ENCODE measurements around the gene SCARB1.
A peak's percentile ranks its signal among the peaks of the same experiment; 100 is the strongest.

Gene SCARB1

DNA sequence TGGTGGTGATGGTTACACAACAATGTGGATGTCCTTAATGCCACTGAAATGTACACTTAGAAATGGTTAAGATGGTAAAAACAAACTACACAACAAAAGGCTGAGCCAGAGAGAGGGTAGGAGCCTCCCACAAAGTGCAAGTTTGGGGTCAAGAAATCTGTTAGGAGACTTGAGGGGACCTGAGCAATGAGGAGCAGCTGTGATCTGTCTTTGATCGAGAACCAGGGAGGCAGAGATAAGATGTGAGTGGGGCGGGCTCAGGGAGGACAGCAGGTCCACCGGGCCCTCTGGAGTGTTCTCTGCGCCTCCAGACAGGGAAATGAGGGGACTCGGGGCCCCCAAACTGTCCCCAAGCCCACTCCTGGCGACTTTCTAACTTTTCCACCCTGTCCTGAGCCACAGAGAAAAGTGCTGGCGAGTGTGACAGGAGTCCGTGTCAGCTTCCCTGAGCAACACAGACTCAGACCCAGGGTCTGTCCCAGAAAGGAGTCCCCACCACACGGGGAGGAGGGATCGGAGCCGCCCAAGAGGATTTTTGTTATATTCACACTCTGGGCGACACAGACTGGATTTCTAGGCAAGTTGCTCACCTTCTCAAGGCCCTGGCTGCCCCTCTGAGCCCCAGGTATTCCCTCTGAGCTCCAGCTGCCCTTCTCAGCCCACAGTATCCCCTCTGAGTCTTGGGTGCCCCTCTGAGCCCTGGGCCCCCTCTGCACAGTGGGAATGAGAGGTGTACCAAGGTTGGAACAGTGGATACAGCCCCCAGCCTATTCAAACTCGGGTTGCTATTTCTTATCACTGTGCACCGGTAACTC, 11.5 kb upstream of the SCARB1 start:
- H3K4me1 ChIP-seq (ENCODE audit: insufficient read depth, low read length): 0 out of 2 replicates have a peak, but pooled peaks cover 10% of the 10 kb centered on the region
- H3K9me3 ChIP-seq (ENCODE audit: control insufficient read depth, insufficient read depth, low read length): no peaks in the 10 kb centered on the region
- no peak overlapping the region for H3K9ac ChIP-seq (ENCODE audit: low read depth, low read length)
- H3K36me3 ChIP-seq (ENCODE audit: insufficient read depth, low read length): no peaks in the 10 kb centered on the region

DNA sequence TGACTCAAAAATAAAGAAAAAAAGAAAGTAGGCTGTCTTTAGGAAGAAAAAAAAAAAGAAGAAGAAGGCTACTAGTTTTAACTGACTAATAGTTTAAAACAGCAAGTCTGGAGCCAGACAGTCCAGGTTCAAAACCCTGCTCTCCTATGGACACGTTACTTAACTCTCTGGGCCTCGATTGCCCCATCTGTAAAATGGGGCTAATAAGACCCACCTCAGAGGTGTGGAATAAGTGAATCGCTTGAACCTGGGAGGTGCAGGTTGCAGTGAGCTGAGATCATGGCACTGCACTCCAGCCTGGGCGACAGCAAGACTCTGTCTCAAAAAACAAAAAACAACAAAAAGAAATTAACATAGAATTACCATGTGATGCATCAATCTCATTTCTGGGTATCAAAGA, 10.5 kb upstream of the SCARB1 start:
- Histone ChIP-seq H3K9me3 (ENCODE audit: control insufficient read depth, insufficient read depth, low read length) (no peaks in the 10 kb centered on the region), H3K9ac (ENCODE audit: low read depth, low read length) (no peak overlapping the region), H3K36me3 (ENCODE audit: insufficient read depth, low read length) (no peaks in the 10 kb centered on the region), H3K4me1 (ENCODE audit: insufficient read depth, low read length) (peaks cover 14% of the 10 kb centered on the region; the same call in 1 of the 2 replicates)

DNA sequence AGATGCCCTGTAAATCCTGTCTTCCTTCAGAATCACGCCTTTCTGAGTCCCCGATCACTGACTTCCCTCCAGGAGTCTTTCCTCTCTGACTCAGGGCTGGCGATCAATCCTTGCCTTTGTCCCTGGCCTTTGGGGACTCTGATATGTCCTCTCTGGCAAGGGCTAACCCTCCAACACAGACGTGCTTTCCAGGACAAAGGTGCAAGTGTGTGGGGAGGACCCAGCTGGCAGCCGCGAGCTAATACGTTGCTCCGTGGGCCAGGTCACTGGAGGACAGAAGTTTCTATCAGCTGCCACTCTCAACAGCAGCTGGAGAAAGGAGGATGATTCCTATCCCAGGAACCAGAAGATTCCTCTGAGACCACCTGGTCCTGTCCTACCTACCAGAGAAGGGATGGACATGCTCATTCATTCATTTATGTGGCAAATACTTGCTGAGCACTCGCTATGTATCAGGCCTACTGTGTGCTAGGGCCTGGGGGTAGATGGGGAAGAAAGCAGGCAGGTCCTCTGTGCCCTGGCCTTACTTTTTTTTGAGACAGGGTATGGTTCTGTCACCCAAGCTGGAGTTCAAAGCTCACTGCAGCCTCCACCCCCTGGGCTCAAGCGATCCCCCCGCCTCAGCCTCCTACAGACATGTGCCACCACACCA, 8.5 kb upstream of the SCARB1 start:
- H3K4me1 ChIP-seq (ENCODE audit: insufficient read depth, low read length): peaks cover 19% of the 10 kb centered on the region; the same call in 1 of the 2 replicates
- H3K9me3 ChIP-seq (ENCODE audit: control insufficient read depth, insufficient read depth, low read length): no peaks in the 10 kb centered on the region
- no peak overlapping the region for H3K9ac ChIP-seq (ENCODE audit: low read depth, low read length)

GRCh38 chr12:124871297-124871696, 7.6 kb upstream of the SCARB1 start:
- H3K9ac ChIP-seq (ENCODE audit: low read depth, low read length): no peak overlapping the region
- no peaks in the 10 kb centered on the region for H3K36me3 ChIP-seq (ENCODE audit: insufficient read depth, low read length)
- H3K4me1 ChIP-seq (ENCODE audit: insufficient read depth, low read length): peaks cover 19% of the 10 kb centered on the region; the same call in 1 of the 2 replicates
- H3K9me3 ChIP-seq (ENCODE audit: control insufficient read depth, insufficient read depth, low read length): no peaks in the 10 kb centered on the region

More for the DNA sequence above, 8.5 kb upstream of the SCARB1 start:
- H3K36me3 ChIP-seq (ENCODE audit: insufficient read depth, low read length): no peaks in the 10 kb centered on the region

GRCh38 chr12:124870515-124870914, 6.9 kb upstream of the SCARB1 start:
- H3K4me1 ChIP-seq (ENCODE audit: insufficient read depth, low read length): peaks cover 19% of the 10 kb centered on the region; the same call in 1 of the 2 replicates
- no peaks in the 10 kb centered on the region for H3K36me3 ChIP-seq (ENCODE audit: insufficient read depth, low read length)
- no peaks in the 10 kb centered on the region for H3K9me3 ChIP-seq (ENCODE audit: control insufficient read depth, insufficient read depth, low read length)
- no peak overlapping the region for H3K9ac ChIP-seq (ENCODE audit: low read depth, low read length)

DNA sequence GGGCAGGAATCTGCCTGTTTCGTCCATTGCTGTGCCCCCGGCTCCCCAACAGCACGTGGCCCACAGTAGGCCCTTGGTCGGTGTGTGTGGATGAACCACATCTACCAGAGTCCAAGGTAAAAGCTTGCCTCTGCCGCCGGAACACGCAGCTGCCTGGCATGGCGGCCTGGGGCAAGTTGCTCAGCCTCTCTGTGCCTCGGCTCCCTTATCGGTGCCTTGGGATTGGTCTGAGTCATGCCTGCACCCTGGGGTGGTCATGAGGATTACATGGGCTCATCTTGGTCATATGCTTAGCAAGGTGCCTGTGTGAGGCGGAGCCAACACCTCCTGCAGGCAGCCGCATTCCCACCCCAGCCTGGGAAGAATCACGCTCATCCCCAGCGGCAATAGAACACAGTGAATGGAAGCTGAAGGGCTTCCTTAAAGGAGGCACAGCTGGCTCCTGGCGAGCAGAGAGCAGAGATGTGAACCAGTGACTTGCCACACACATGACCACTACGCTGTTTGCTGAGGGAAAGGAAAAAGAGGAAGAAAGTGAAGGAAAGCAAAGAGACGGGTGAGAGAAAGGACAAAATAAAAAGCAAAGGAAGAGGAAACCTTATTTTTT, 5.5 kb upstream of the SCARB1 start:
- no peaks in the 10 kb centered on the region for H3K36me3 ChIP-seq (ENCODE audit: insufficient read depth, low read length)
- no peaks in the 10 kb centered on the region for H3K9me3 ChIP-seq (ENCODE audit: control insufficient read depth, insufficient read depth, low read length)
- H3K4me1 ChIP-seq (ENCODE audit: insufficient read depth, low read length): peaks cover 19% of the 10 kb centered on the region; the same call in 1 of the 2 replicates
- H3K9ac ChIP-seq (ENCODE audit: low read depth, low read length): no peak overlapping the region

DNA sequence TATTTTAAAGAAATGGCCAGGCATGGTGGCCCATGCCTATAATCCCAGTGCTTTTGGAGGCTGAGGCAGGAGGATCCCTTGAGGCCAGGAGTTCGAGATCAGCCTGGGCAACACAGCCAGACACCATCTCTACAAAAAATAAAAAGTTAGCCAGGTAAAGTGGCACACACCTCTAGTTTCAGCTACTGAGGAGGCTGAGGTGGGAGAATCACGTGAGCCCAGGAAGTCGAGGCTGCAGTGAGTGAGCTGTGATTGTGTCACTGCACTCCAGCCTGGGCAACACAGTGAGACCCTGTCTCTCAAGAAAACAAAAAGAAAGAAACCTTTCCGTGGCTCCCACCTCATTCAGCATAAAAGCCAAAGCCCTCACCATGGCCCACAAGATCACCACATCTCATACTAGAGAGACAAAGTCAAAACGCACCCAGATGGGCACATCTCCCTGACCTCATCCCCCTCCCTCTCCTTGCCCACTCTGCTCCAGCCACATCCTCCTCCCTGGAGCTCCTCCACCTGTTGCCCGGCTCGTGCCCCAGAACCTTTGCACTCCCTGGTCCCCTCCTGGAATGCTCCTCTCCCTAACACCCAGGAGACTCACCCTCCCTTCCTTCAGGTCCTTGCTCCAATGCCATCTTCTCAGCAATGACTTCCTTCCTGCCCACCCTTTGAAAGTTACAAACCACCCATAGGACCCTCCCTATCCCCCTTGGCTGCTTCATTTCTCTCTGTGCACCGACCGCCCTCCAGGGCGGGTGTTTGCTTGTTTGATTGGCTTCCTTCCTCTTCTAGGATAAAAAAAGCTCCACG, 4.8 kb upstream of the SCARB1 start:
- Histone ChIP-seq H3K36me3 (ENCODE audit: insufficient read depth, low read length) (no peaks in the 10 kb centered on the region), H3K9ac (ENCODE audit: low read depth, low read length) (no peak overlapping the region), H3K4me1 (ENCODE audit: insufficient read depth, low read length) (peaks cover 19% of the 10 kb centered on the region; the same call in 1 of the 2 replicates), H3K9me3 (ENCODE audit: control insufficient read depth, insufficient read depth, low read length) (no peaks in the 10 kb centered on the region)

- peaks cover 23% of the 10 kb centered on the region; the same call in 1 of the 2 replicates for H3K4me1 ChIP-seq (ENCODE audit: insufficient read depth, low read length)
- H3K9ac ChIP-seq (ENCODE audit: low read depth, low read length): no peak overlapping the region
- no peaks in the 10 kb centered on the region for H3K9me3 ChIP-seq (ENCODE audit: control insufficient read depth, insufficient read depth, low read length)
- no peaks in the 10 kb centered on the region for H3K36me3 ChIP-seq (ENCODE audit: insufficient read depth, low read length)
These were observed 3.8 kb upstream of the SCARB1 start for GRCh38 chr12:124867401-124867930.

GRCh38 chr12:124866883-124867400, 3.3 kb upstream of the SCARB1 start:
- H3K9ac ChIP-seq (ENCODE audit: low read depth, low read length): no peak overlapping the region
- H3K9me3 ChIP-seq (ENCODE audit: control insufficient read depth, insufficient read depth, low read length): no peaks in the 10 kb centered on the region
- no peaks in the 10 kb centered on the region for H3K36me3 ChIP-seq (ENCODE audit: insufficient read depth, low read length)
- peaks cover 25% of the 10 kb centered on the region; the same call in 1 of the 2 replicates for H3K4me1 ChIP-seq (ENCODE audit: insufficient read depth, low read length)

DNA sequence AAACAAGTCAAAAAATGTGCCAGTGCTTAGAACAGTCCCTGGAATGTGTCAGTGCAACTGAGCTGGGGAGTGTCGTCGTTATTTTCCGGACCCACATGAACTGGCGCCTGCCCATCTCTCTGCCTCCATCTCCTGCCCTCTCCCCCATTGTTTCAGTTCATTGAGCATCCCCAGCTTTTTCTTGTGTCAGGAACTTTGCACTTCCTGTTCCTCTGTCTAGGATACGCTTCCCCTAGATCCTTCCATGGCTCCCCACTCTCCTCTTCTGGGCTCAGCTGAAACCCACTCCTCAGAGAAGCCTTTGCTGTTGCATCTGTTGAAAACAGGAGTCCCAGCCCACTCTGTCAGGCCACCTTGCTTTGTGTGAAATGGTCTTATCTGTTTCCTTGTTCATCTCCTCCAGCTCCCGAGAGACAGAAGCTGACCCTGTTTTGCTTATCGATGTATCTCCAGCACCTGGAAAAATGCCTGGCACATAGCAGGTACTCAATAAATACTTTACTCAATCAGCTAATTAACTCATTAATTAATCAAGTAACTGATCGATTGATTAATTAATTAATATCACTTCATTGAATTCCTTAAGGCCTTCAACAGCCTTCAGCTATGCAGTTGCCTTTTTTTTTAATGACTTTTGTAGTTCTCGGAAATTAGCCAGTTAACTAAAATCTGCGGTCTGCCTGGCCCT, 2.7 kb upstream of the SCARB1 start:
- peaks cover 20% of the 10 kb centered on the region; the same call in 1 of the 2 replicates for H3K4me1 ChIP-seq (ENCODE audit: insufficient read depth, low read length)
- no peaks in the 10 kb centered on the region for H3K9me3 ChIP-seq (ENCODE audit: control insufficient read depth, insufficient read depth, low read length)
- no peaks in the 10 kb centered on the region for H3K36me3 ChIP-seq (ENCODE audit: insufficient read depth, low read length)
- no peak overlapping the region for H3K9ac ChIP-seq (ENCODE audit: low read depth, low read length)

DNA sequence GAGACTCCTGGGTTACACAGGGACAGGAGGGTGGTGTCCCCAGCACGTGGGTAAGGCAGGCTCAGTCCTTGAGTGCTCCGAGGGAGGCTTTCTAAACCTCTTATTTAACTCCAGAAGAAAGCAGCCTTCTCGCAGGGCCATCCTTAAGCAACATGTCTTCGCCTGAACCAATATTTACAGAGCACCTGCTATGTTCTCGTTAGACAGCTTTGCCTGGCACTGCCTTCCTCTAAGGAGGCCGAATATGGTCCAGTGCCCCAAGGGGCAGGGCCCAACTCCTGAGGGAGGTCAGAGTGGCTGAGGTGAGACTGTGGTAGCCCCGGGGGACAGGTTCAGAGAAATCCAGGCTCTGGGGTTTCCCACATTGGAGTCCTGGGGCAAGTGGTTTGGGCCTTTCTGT, 2.1 kb upstream of the SCARB1 start:
- peaks cover 17% of the 10 kb centered on the region; the same call in 1 of the 2 replicates for H3K4me1 ChIP-seq (ENCODE audit: insufficient read depth, low read length)
- H3K36me3 ChIP-seq (ENCODE audit: insufficient read depth, low read length): no peaks in the 10 kb centered on the region
- H3K9ac ChIP-seq (ENCODE audit: low read depth, low read length): no peak overlapping the region
- H3K9me3 ChIP-seq (ENCODE audit: control insufficient read depth, insufficient read depth, low read length): no peaks in the 10 kb centered on the region

- Histone ChIP-seq H3K9ac (ENCODE audit: low read depth, low read length) (peak overlapping the region; percentile 26; the same call in 1 of the 2 replicates), H3K9me3 (ENCODE audit: control insufficient read depth, insufficient read depth, low read length) (no peaks in the 10 kb centered on the region), H3K4me1 (ENCODE audit: insufficient read depth, low read length) (peaks cover 14% of the 10 kb centered on the region; the same call in 1 of the 2 replicates), H3K36me3 (ENCODE audit: insufficient read depth, low read length) (peaks cover 4% of the 10 kb centered on the region)
These were observed 675 bp upstream of the SCARB1 start for GRCh38 chr12:124864326-124864752.

DNA sequence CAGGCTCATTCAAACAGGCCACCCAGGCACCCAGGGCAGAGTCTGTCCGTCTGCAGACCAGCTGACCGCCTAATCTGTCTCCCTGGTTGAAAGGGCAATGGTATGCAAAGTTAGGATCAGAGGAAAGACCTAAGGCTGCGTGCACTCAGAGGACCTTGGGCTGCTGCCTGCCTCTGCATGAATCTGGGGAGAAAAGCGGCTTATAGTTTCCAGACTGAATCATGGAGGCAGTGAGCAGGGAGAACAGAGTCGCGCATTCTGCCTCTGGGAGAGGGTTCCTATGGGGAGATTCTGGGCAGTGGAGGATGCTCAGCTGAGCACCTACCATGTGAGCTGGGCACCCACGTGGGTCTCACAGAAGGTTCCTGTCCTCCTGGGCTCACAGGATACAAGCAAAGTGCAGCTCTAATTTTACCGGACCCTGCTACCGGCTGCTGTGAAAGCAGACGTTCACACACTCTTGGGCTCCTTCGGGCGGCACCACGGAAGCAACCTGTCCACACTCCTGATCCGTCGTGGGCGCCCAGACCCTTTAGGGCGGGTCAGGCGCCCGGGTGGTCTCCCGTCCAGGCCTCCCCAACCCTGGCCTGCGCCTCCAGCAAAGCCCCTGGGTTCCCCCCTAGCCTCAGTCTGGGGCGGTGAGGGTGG, 772 bp downstream of the SCARB1 start:
- Histone ChIP-seq H3K4me1 (ENCODE audit: insufficient read depth, low read length) (peaks cover 7% of the 10 kb centered on the region; the same call in 1 of the 2 replicates), H3K9ac (ENCODE audit: low read depth, low read length) (peak overlapping the region; percentile 82), H3K9me3 (ENCODE audit: control insufficient read depth, insufficient read depth, low read length) (no peaks in the 10 kb centered on the region), H3K36me3 (ENCODE audit: insufficient read depth, low read length) (peaks cover 4% of the 10 kb centered on the region)

Measured in ES-I3 (cell line).